HFF-Myc (cell line): ENCODE data around the gene TBX10.
"Not testable (repeated sequence)": the region's sequence is repeated elsewhere in the genome, so short reads cannot be mapped to it uniquely, and the experiment has no call there.

Source experiments
- DNase-seq: peaks from one replicate; pipeline ENCODE4 v3.0.0-alpha.2; 2011; ENCODE audit warnings: low read depth; ENCODE audit errors: extremely low read depth
- H3K4me3 ChIP-seq: replicated peaks from 2 replicates; pipeline ENCODE4 v1.5.1; 2011; ENCODE audit warnings: low read depth, mild to moderate bottlenecking, control low read depth, low read length
- TF ChIP-seq, protein P1 (sequence below): IDR thresholded peaks from 2 replicates; pipeline ENCODE4 v1.5.1; 2012; ENCODE audit warnings: mild to moderate bottlenecking, low read depth, low read length, control low read depth; ENCODE audit errors: missing control alignments

The TBX10 gene

DNA sequence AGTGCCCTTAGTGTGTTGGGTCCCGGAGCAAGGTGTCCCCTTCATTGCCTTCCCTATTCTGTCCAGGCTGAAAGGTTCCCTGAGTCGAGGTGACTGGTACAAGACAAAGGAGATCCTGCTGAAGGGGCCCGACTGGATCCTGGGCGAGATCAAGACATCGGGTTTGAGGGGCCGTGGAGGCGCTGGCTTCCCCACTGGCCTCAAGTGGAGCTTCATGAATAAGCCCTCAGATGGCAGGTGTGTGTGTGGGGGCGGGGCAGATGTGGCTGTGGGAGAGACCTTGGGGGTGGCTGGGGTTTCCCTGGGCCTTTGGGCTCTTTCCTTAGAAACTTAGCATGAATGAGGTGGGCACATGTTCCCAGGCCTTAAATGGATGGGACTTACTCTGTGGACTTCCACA lies 31.1 kb downstream of the TBX10 start:
- H3K4me3 ChIP-seq, result no peak overlapping the region
- DNase-seq, result no peak
- TF ChIP-seq, protein P1, sequence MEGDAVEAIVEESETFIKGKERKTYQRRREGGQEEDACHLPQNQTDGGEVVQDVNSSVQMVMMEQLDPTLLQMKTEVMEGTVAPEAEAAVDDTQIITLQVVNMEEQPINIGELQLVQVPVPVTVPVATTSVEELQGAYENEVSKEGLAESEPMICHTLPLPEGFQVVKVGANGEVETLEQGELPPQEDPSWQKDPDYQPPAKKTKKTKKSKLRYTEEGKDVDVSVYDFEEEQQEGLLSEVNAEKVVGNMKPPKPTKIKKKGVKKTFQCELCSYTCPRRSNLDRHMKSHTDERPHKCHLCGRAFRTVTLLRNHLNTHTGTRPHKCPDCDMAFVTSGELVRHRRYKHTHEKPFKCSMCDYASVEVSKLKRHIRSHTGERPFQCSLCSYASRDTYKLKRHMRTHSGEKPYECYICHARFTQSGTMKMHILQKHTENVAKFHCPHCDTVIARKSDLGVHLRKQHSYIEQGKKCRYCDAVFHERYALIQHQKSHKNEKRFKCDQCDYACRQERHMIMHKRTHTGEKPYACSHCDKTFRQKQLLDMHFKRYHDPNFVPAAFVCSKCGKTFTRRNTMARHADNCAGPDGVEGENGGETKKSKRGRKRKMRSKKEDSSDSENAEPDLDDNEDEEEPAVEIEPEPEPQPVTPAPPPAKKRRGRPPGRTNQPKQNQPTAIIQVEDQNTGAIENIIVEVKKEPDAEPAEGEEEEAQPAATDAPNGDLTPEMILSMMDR, result no peak

DNA sequence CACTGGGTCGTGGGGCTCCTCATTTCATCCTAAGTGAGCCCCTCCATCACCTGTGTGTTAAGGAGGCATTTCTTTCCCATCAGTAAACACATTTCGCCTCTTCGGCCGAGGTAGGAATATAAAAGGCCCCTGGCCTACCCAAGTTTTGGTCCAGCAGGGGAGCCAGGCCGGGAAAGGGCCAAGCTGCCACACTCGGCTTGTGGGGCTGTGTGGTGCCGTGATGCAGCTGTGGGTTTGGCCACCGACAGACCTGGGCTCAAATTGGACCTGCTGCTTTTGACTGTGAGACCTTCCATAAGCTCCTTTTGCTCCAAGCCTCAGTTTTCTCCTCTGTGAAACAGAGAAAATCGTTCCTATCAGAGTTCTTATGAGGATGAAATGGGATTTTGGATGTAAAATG lies 32.1 kb downstream of the TBX10 start:
- TF ChIP-seq, protein P1, result no peak

DNA sequence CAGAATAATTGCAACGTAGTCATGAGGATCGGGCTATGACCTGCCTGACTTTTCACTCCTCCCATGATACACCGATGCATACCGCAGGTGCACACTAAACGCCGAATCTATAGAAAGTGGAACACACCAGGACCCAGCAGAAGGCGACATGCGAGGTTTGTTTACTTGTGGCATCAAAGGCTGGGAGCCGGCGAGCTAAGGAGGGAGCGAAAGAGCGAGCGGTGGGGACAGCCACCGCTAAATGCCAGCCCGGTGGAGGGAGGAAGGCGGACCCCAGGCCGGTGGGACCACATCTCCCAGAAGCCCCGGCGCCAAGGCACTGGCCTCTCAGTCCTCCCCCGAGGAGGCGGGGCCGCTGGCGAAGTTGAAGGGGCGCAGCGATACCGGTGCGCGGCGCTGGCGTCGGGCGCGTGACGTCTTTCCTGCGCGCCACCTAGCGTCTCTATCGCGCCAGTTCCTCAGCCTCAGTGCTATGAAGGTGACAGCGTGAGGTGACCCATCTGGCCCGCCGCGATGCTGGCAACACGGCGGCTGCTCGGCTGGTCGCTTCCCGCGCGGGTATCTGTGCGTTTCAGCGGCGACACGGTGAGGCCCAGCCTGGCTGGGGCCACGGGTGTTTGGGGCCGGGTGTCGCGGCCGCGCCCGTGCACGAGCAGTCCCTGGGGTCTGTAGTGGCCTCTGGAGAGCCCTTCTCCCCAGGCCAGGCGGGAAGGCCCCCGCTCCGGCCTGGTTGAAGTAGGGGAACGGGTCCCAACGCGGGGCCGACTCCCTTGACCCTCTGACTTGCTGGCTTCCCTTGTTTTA lies 32.9 kb downstream of the TBX10 start, which contains the start of gene NDUFV1:
Gene NDUFV1 (plus strand): TSS at position 445 of the 804 bp plus-strand sequence. CDS start 69 bp downstream, at position 514.
- peak within 1 kb of the TSS; percentile 99 for H3K4me3 ChIP-seq
- TF ChIP-seq, protein P1, result peak; percentile 45
- DNase-seq, result peak; percentile 62

More for the DNA sequence above, 32.1 kb downstream of the TBX10 start:
- DNase-seq, result no peak
- H3K4me3 ChIP-seq, result peak overlapping the region; percentile 99

DNA sequence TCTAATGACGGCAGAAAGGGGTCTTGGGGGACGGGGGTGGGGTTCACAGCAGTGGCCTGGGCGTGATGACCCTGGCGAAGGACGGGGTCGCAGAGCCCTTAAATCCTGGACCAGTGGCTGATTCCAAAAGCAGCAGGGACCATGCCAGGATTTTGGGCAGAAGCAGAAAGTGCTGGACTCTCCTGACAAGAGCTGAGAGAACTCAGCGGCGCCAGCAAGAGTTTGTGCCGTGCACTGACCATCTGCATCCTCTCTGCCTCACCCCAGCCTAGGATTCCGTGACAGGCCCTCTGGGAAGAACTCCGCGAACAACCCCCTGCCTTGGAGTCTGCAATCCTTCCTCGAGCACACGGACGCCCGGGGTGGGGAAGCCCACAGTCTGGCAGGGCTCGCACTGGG lies 33.5 kb downstream of the TBX10 start:
- H3K4me3 ChIP-seq, result peak overlapping the region; percentile 99
- no peak for DNase-seq
- TF ChIP-seq, protein P1, result no peak

DNA sequence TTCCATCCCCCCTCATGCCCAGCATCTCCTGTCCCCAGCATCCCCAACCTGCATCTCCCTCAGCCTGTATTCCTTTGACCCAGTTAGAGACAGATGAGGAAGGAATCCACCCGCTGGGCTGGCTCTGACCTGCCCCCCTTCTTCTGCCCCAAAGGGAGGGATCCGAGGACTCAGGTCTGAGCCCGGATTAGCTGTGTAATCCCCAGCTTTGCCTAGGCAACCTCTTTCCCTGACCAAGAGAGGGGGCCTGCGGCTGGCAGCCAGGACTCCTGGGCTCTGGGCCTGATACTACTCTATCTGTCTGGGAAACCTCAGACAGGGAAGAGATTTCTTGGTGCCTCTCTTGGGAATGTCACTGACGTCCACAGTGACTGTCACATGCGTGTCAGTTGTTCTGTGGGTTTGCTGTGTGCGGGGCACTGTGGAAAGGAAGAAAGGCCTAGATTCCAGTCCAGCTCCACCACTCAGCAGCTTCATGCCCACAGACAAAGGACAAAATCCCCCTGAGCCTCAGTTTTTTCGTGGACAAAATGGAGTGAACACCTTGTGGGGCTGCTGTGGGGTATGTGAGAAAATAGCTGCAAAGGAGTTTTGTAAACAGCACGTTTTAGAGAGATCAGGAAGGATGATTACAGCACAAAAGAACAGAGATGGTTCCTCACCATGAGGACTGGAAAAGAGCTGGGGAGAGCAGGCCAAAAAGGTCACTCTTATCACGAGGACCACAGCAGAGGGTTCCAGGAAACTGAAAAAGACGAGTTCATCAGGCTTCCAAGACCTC lies 34.1 kb downstream of the TBX10 start:
- no peak overlapping the region for H3K4me3 ChIP-seq
- DNase-seq, result no peak
- TF ChIP-seq, protein P1, result no peak

DNA sequence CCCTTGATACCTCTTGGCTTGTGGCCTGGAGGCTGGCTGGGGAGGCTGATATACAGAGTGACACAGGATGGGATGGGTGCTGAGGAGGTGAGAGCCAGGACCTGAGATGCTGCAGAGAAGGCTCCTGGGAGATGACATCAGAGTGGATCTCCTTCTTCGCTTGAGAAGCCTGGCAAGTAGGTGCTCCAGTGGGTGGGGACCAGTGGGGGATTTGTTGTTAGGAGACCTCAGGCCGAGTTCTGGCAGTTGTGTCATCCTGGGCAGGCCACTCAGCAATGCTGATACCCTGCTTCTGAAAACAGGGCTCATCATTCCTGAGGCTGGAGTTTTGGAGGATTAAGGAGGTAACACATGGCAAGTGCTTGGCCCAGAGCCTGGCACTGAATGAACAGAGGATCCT lies 34.7 kb downstream of the TBX10 start:
- no peak for DNase-seq
- TF ChIP-seq, protein P1, result no peak
- H3K4me3 ChIP-seq, result no peak overlapping the region

DNA sequence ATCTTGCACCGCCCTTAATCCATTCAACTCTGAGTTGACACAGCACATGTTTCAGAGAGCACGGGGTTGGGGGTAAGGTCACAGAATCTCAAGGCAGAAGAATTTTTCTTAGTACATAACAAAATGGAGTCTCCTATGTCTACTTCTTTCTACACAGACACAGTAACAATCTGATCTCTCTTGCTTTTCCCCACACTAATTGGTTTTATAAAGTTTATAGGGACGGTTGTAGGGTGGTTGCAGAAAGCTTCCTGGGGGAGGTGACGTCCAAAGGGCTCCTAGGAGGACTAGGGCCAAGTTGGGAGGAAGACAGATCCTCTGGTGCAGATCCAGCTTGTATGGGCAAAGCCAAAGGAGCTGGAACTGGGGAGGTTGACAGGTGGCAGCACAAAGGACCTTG lies 35.4 kb downstream of the TBX10 start:
- not testable (repeated sequence) for DNase-seq, H3K4me3 ChIP-seq
